WTC11 (cell line): ENCODE measurements around the gene CXCL5.

Experiments
- CREM ChIP-seq: sonication (generic); formaldehyde crosslinking; IDR thresholded peaks from 2 replicates; pipeline ENCODE4 v1.8.1; 2022; ENCODE audit warnings: mild to moderate bottlenecking, missing genetic modification reagents, moderate library complexity
- CTCF ChIP-seq: fragments of 200-600 bp; IDR thresholded peaks from 2 replicates; pipeline ENCODE4 v1.8.0; 2022; ENCODE audit warnings: antibody characterized with exemption
- ELF4 ChIP-seq: sonication (generic); formaldehyde crosslinking; IDR thresholded peaks from 2 replicates; pipeline ENCODE4 v1.8.1; 2022; ENCODE audit warnings: low read depth, mild to moderate bottlenecking, moderate library complexity, missing genetic modification reagents
- SP1 ChIP-seq: sonication (generic); formaldehyde crosslinking; conservative IDR thresholded peaks from 2 replicates; pipeline ENCODE4 v1.8.1; 2022; ENCODE audit warnings: missing genetic modification reagents

GRCh38 chr4:74004668-74005067, 6.2 kb upstream of the CXCL5 start:
- no peak for TF ChIP-seq ELF4 (CRISPR knock-in tag)
- TF ChIP-seq SP1 (CRISPR knock-in tag) = no peak
- TF ChIP-seq CTCF = no peak
- TF ChIP-seq CREM (CRISPR knock-in tag) = no peak
